Activated CD4-positive, CD25-positive, alpha-beta regulatory T cell (primary cell): ENCODE results near the gene AADACL2.
"Not testable (repeated sequence)": the region's sequence is repeated elsewhere in the genome, so short reads cannot be mapped to it uniquely, and the experiment has no call there.

Experiments
- DNase-seq, 4 experiments: peaks; one replicate each; lab custom pipeline; 2025; lab: John Stamatoyannopoulos, UW

AADACL2 gene

GRCh38 chr3:151733613-151734012 is at the start of gene AADACL2:
AADACL2 (plus strand) TSS chr3:151733927; CDS start chr3:151734036, 109 bp downstream.
- DNase-seq, result no peak

DNA sequence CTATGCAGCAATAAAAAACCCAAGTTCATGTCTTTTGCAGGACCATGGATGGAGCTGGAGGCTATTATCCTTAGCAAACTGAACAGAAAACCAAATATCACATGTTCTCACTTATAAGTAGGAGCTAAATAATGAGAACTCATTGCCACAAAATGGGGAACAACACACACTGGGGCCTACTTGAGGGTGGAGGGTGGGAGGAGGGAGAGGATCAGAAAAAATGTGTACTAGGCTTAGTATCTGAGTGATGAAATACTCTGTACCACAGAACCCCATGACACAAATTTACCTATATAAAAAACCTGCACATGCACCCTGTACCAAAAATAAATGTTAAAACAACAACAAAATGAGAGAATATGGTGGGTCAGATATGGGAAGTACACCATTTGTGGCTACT is 49.6 kb upstream of the AADACL2 start:
- DNase-seq, result no peak

DNA sequence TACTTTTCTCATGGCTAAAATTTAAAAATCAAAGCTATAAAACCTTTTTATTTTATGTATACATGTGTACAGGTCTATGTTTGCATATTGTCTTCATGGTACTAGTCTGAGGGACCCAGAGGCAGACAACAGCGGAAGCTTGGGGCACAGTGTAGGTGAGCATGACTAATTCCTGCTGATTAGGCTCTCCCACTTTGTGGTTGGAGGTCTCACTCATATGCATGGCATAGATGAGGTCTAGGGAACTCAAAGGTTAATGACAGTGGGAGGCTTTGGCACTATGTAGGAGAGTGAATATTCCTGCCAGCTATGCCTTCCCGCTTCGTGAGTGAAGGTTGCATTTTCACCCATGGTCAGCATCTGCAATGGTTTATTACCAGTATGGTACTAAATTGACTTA is 47.5 kb upstream of the AADACL2 start:
- no peak for DNase-seq

DNA sequence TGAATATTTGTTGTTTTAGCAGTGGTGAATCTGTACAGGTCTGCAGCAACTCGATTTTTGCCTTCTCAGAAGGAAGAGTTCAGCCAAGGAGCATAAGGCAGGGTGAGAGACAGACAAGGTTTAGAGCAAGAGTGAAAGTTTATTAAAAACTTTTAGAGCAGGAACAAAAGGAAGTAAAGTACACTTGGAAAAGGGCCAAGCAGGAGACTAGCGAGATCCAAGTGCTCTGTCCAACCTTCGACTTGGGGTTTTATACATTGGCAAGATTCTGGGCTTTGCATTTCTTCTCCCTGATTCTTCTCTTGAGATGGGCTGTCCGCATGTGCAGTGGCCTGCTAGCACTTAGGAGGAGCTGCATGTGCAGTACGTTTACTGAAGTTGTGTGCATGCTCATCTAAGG is 46.7 kb upstream of the AADACL2 start:
- DNase-seq, result no peak

- DNase-seq, result no peak
Measured at GRCh38 chr3:151688571-151688970, 45.2 kb upstream of the AADACL2 start.

DNA sequence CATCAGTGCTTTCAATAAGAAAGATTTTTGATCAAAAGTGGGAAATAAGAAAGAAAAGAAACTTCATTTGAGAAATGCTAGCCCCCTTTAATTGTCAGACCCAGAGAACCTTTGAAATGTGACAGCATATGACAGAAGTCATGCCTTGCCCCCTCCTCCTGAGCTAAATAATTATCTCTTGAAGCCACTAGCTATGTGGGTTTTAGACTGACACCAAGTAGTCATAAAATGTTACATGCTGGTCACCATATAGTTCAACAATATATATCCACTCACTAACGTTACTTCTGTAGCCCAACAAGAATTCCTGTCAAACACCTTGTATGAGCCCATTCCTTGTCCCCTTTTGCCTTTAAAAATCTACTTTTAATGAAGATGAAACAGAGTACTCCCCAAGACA is 43.1 kb upstream of the AADACL2 start:
- no peak for DNase-seq

DNA sequence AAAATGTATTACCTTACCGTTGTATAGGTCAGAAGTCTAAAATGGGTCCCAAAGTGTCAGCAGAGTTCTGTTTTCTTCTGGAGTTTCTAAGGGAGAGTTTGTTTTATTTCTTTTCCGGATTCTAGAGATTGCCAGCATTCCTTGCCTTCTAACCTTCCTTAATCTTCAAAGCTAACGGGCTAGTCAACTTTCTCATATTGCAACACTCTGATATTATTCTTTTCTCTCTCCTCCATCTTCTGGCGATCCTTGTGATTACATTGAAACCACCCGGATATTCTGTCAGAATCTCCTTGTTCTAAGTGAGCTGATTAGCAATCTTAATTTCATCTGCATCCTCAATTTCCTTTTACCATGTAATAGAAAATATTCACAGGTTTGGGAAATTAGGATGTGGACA is 36.2 kb upstream of the AADACL2 start:
- DNase-seq, result no peak

- DNase-seq, result no peak
Measured at GRCh38 chr3:151707216-151707615, 26.5 kb upstream of the AADACL2 start.

GRCh38 chr3:151708868-151709267 is 24.9 kb upstream of the AADACL2 start:
- DNase-seq, result no peak

DNA sequence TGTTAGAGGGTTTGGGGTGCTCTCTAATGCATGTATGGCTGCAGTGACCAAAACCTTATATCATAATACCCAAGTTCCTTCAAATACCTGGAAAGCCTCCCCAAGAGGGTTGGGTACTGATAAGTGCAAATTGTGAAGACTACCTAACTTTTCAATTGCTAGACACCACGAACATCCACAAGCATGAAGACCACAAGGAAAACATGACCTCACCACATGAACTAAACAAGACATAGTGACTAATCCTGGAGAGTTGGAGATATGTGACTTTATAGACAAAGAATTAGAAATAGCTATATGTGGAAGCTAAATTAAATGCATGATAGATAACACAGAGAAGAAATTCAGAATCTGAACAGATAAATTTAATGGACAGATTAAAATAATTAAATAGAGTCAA is 23.9 kb upstream of the AADACL2 start:
- DNase-seq, result no peak

DNA sequence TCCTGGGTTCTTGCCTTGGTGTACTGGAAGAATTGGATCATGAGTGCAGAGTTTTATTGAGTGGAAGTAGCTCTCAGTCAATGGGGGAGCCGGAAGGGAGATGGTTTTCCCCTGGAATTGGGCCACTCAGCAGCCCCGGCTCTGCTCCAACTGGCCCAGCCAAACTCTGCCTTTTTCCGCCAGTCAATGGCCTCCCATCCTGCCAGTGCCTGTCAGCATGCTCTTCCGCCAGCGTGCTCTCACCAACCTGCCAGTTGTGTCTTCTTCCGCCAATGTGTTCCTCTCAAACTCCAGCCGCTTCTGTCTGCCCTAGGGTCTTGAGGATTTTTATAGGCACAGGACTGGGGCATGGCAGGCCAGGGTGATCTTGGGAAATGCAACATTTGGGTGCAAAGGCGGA is 12.4 kb upstream of the AADACL2 start:
- no peak for DNase-seq

DNA sequence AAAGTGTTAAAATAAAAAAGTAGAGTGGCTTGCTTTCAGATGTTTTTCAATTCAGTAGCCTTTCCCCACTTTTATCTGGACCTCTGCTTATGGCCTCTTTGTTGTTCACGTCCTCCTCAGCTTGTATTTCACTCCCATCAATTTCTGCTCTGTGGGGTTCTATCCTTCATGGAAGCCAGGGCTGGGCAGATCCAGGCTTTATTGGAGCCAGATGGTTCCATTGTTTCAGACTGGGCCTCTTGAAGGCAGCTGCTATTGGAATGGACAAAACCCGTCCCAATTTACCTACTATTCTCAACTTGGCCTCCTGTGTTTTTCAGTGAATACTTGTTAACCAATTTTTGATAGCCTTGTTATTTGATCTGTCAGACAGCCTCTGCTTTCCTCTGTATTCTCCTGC is 10.9 kb upstream of the AADACL2 start:
- DNase-seq, result no peak

GRCh38 chr3:151724576-151725562 is 8.9 kb upstream of the AADACL2 start:
- DNase-seq, result no peak

DNA sequence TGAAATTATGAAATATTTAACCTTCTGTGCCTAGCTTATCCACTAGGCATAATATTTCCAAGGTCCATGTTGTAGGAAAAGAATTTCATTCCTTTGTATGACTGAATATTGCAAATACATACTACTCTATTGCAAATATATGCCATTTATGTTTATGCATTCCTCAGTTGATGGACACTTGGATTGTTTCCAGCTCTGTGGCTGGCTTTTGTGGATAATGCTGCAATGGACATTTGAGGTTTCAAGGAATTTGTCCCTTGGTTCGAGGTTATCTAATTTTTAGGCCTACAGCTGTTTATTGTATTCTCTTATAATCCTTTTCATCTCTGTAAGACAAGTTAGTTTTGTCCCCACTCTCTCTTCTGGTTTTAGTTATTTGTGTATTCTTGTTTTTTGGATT is 7.7 kb upstream of the AADACL2 start:
- no peak for DNase-seq

DNA sequence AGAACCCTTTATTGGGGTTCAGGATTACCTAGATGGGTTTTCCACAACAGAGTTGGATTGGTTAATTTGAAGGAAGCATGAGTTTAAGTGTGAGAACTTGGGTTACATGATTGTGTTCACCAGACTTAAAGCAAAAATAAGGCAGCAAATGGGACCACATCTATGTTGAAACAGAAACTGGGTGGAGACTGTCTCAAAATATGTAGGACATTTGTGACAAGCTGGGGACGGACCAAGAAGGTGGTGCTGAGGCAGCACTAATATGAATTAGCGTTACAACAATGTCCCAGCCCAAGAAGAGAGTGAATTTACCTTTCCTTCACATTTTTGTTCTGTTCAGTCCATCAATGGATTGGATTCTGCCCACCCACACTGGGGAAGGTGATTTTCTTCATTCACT is 866 bp upstream of the AADACL2 start:
- no peak for DNase-seq

DNA sequence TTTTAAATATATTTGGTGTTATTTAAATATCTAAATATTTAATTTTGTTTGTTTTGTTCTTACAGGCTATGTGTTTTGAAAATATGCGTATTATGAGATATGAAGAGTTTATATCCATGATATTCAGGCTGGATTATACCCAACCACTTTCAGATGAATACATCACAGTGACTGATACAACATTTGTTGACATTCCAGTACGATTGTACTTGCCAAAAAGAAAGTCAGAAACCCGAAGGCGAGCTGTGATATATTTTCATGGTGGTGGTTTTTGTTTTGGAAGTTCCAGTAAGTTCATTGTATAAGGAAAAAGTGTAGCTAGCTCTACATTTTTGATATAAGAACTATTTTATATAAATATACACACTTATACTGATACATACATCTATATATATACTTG is 6.9 kb downstream of the AADACL2 start:
- no peak for DNase-seq

DNA sequence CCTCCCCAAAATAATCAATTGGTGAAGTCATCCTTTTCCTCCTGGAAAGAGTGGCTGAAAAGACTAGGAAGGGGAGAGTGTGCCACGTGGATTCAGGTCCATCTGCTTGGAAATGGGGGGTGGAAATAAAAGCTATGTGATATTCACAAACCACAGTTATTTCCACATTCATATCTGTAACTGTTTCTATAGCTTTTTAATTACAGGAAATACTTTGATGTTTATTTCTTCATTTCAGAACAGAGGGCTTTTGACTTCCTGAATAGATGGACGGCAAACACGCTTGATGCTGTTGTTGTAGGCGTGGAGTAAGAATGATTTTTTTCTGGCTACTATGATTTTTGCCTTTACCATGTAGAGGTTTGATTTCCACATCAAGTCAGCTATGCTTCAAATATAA is 10.1 kb downstream of the AADACL2 start:
- DNase-seq, result no peak

GRCh38 chr3:151750181-151750580 is 16.5 kb downstream of the AADACL2 start:
- DNase-seq, result no peak

- DNase-seq, result no peak
Measured at GRCh38 chr3:151750678-151751077, 17.0 kb downstream of the AADACL2 start.

GRCh38 chr3:151751161-151751560 is 17.4 kb downstream of the AADACL2 start:
- DNase-seq, result no peak

DNA sequence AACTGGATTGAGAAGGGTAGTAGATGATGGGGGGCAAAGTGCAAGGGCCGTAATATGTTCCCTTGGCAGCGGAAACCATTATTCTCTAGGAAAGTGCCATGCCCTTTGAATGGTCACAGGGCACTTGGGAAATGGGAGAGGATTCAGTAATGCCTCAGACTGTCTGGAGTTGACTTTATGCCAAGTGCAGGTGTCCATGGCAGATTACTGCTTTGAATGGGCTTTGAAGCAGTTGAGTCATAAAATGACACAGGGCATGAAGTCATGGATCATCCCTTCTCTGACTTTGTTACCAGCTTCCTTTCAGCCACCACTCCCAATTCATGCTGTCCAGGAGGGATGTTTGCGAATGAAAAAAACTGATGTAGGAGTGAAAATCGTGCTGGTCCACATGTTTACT is 20.1 kb downstream of the AADACL2 start:
- no peak for DNase-seq

GRCh38 chr3:151761581-151761980 is 27.9 kb downstream of the AADACL2 start:
- DNase-seq, result no peak

- not testable (repeated sequence) for DNase-seq
Measured at GRCh38 chr3:151764699-151765098, 31.0 kb downstream of the AADACL2 start.

GRCh38 chr3:151765685-151766084 is 32.0 kb downstream of the AADACL2 start:
- no peak for DNase-seq
